NCI-H2171 treated with DMSO at 0.1 percent for 48 hours (cell line): ENCODE measurements around the gene UGGT2.
"Not testable (repeated sequence)": the region's sequence is repeated elsewhere in the genome, so short reads cannot be mapped to it uniquely, and the experiment has no call there.

Experiments
- DNase-seq: peaks from one replicate; lab custom pipeline; 2025; lab: John Stamatoyannopoulos, UW

UGGT2 gene

GRCh38 chr13:96046449-96047126, 6.6 kb downstream of the UGGT2 start:
- not testable (repeated sequence) for DNase-seq

DNA sequence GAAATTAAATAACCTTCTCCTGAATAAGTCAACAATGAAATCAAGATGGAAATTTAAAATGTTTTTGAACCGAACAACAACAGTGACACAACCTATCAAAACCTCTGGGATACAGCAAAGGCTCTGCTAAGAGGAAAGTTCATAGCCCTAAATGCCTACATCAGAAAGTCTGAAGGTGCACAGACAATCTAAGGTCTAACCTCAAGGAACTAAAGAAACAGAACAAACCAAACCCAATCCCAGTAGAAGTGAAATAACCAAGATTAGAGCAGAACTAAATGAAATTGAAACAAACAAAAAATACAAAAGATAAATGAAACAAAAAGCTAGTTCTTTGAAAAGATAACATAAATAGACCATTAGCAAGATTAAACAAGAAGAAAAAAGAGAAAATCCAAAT, 9.0 kb downstream of the UGGT2 start:
- DNase-seq, result no peak

DNA sequence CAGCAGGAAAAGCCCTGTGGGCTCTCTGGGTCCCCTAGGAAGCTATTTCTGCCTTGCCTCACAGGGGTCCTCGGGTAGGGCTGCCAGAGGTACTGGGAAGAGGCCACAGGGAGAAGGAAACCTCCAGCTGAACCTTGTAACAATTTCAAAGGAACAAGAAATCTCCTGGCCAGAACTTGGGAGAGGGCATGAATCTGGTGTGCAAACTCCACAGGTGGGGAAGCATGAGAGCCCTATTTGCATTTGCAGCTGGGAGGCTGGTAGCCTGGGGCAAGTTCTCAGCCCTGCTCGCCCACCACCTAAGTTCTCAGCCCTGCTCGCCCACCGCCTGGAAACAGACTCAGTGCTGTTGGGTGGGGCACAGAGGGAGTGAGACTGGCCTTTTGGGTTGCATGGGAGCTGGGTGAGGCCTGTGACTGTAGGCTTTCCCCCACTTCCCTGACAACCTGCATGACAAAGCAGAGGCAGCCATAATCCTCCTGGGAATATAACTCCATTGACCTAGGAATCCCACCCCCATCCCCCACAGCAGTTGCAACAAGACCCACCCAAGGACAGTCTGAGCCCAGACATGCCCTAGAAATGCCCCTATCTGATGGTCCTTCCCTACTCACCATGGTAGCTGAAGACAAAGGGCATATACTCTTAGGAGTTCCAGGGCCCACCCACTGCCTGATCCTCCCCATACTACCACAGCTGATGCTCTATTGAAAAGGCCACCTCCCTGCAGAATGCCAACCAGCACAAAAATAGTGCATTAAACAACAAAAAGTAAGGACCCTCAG, 11.7 kb downstream of the UGGT2 start:
- DNase-seq, result no peak

DNA sequence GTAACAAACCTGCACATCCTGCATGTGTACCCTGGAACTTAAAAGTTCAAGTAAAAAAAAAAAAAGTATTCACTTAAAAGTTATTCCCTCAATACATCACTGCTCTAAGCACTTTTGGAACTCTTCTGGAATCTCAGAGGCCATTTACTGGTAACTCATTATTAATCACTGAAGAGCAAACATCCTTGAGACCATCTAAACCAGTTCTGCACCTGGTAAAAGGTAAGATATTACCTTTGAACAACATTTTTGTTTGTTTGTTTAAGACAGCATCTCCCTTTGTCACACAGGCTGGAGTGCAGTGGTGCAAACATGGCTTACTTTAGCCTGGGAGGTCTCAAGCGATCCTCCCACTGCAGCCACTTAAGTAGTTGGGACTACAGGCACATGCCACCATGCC, 16.7 kb downstream of the UGGT2 start:
- no peak for DNase-seq

DNA sequence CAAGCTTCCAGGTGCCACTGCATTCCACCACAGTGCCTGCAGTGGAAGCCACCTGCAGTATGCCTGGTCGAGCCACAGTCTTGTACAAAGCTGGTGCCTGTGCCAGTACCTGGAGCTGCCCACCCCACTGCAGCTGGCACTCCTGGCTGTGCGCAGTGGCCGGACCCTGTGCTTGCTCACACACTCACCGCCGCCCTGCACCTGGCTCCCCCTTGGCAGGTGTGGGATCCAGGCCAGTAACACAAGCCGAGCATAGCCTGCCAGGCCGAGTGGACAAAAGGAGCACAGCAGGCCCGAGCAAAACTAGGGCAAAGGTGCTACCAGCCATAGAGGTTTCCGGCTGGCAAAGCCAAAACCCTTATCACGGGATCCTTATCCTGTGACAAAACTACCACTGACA, 18.5 kb downstream of the UGGT2 start:
- no peak for DNase-seq

- DNase-seq, result no peak
These were observed 19.8 kb downstream of the UGGT2 start for GRCh38 chr13:96033220-96034015.

GRCh38 chr13:96032717-96033116, 20.5 kb downstream of the UGGT2 start:
- DNase-seq, result no peak

GRCh38 chr13:96029002-96029401, 24.2 kb downstream of the UGGT2 start:
- DNase-seq, result no peak

- DNase-seq, result no peak
These were observed 25.7 kb downstream of the UGGT2 start for GRCh38 chr13:96027496-96027895.

DNA sequence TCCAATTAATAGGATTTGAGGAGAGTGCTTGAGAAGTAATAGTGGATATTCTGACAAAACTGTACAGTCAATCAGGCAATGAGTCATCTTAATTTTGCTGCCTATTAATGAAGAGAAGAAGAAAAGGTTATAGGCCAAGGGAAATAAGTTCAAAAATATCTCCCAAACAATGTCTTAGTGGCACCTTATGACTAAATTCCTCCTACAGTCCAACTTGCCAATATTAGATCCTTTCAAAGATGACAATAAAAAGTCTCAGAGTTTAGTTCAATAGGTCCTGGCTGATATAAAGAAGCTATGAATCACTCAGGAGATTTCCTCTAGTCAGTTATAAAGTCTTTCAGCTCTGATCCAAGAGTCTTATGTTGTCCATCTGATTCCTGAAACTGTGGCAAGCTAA, 27.9 kb downstream of the UGGT2 start:
- DNase-seq, result no peak

GRCh38 chr13:96020931-96021330, 32.3 kb downstream of the UGGT2 start:
- no peak for DNase-seq

- DNase-seq, result peak; percentile 82
These were observed 33.0 kb downstream of the UGGT2 start for GRCh38 chr13:96020155-96020575.

DNA sequence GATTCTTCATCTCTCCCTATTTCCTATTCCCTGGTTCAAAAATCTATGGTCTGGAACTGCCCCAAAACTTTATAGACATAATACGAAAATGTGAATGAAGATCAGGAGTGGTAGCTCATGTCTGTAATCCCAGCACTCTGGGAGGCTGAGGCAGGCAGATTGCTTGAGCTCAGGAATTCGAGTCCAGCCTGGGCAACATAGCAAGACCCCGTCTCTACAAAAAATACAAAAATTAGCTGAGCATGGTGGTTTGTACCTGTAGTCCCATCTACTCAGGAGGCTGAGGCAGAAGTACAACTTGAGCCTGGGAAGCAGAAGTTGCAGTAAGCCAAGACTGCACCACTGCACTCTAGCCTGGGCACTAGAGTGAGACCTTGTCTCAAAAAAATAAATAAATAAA, 35.1 kb downstream of the UGGT2 start:
- no peak for DNase-seq

- DNase-seq, result peak; percentile 32
These were observed 41.8 kb downstream of the UGGT2 start for GRCh38 chr13:96011291-96011872.

DNA sequence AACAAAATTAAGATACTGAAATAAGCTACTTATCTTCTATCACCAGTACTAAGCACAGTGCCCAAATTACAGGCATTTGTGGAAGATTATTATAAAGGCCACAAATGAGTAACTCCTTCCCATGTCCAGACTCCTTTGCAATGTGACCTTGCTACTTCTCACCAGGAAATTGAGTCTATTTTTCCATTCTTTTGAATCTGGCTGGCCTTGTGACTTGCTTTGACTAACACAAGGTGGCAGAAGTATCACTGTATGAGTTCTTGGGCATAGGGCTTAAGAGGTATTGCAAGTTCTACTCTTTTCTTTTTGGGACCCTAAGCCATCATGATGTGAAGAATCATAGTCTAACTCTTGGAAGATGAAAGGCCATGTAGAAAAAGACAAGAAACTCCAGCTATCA, 49.9 kb downstream of the UGGT2 start:
- DNase-seq, result no peak

DNA sequence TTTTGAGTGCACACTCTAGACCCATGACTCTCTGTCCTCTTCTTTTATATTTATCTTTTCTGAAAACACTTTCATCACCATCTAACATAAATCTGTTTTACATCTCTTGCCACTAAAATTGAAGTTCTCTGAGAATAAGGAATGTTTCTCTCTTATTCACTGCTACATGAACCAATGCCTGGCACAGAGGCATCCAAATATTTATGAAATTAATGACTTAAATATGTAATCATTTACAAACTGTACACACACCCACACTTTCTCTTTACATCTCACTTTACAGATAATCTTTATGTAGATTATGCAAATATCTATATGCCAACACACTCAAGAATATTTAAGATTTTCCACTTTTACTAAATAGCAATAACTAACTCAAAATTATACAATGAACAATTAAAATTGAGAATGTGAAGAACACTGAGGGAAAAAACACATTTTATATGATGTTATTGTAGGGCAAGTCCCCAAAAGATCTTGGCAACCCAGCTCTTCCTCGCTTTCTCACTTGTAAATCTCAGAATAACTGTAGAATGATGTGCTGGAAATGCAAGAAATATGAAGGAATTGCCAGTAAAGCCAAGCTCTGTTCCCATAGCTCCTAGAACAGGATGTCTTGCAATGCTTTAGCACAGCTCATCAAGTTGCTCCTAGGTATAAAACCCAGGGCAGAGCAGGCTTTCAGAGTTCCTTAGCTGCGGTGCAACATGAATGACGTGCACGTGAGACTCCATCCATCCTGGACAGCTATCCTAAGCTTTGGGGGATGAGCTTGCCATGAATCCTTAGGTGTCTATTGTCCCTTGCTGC, 50.7 kb downstream of the UGGT2 start:
- DNase-seq, result no peak

GRCh38 chr13:96000069-96000468, 53.1 kb downstream of the UGGT2 start:
- no peak for DNase-seq

DNA sequence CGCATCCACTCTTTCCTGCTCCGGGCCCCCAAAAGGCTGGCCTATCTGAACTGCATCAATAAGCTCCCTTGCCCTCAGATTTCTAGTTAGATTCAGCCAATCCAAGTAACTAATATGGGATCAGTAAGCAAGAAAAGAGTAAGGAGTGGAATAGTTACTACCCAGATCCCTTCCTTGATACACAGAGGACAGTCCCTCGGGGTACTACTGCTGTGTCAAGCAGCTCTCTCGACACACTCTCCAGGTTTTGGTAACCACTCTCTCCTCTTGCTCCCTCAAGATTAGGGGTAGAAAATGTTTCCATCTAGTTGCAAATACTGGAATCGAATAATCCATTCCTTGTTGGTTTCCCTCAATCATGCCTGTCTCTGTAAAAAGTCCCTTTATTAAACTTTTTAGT, 65.4 kb downstream of the UGGT2 start:
- no peak for DNase-seq

GRCh38 chr13:95982144-95982543, 71.1 kb downstream of the UGGT2 start:
- DNase-seq, result peak; percentile 1

DNA sequence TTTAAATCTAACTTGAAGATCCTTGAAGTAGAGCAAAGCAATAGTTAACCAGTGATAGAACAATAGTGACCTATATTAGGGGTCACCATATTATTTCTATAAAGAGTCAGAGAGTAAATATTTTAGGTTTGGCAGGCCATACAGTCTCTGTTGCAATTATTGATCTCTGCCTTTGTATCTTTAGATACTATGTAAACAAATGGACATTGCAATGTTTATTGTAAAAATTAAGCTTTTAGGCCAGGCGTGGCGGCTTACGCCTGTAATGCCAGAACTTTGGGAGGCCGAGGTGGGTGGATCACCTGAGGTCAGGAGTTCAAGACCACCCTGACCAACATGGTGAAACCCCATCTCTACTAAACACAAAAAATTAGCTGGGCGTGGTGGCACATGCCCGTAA, 80.5 kb downstream of the UGGT2 start:
- DNase-seq, result not testable (repeated sequence)

DNA sequence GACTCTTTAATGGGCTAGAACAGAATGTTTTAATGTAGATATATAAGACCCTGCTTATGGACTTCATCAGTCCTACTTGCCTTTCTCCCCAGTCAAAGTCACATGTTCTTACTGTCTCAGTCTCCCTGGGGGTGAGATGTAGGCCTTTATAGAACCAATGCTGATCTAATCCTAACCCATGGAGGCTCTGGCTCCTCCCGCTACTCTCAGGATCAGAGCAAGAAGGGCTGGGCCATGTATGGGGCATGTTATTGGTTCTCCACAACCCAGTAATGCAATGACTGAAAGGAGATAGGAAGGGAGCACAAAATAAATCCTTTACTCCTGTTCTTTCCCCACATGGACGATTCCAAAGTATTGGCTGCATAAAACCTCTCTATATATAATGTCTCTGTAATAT, 82.3 kb downstream of the UGGT2 start:
- no peak for DNase-seq

GRCh38 chr13:95968906-95969305, 84.3 kb downstream of the UGGT2 start:
- no peak for DNase-seq
